Measurements from ENCODE around the gene EFCAB5.
"Not testable (repeated sequence)": the region's sequence is repeated elsewhere in the genome, so short reads cannot be mapped to it uniquely, and the experiment has no call there.

The EFCAB5 gene

DNA sequence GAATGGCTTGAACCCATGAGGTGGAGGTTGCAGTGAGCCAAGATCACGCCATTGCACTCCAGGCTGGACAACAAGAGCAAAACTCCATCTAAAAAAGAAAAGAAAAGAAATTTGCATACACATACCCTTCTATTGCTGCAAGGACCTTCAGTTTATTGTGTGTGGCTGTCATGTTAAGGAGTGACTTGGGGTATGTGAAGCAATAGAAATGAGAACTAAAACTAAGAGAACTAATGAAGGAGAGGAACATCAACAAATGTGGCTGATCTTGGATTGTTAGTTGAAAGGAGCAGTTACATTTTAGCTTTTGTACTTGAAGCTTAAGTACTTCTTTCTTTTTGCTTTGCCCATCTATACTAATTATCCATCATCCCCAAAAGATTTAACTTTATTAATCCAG, 162.5 kb downstream of the EFCAB5 start:
- DNase-seq, result no peak

DNA sequence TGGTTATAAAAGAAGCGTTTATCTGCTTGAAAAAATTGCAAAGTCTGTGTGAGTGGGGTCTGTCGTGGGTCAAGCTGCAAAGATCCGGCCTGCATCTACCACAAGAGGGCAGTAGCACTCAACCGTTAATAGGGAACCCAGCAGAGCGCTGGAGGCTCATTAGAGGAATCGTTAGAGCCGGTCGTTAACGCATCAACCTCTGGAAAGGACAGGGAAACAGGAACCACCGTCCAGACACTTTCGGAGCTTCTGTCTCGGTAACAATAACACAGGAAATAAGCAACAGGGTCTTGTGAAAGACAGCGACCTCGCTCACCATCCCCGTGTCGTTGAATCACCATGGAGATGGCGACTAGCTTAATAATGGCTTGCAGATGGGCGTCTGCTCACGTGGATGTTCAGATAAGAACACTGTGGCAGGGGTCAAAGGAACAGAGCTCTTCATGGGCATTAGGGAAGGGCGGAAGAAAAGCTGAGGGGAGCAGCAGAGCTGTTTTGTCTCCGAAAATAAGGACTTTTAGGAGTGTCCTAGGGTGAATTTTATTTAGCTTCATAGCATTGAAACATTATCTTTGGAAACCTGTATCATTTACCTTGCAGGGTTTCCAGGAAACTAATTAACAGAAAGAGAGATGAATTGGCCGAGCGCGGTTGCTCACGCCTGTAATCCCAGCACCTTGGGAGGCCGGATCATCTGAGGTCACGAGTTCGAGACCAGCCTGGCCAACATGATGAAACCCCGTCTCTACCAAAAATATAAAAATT, 163.3 kb downstream of the EFCAB5 start:
- DNase-seq, result peak; percentile 40 to 79

GRCh38 chr17:30112794-30113193, 171.4 kb downstream of the EFCAB5 start:
- DNase-seq, result no peak

DNA sequence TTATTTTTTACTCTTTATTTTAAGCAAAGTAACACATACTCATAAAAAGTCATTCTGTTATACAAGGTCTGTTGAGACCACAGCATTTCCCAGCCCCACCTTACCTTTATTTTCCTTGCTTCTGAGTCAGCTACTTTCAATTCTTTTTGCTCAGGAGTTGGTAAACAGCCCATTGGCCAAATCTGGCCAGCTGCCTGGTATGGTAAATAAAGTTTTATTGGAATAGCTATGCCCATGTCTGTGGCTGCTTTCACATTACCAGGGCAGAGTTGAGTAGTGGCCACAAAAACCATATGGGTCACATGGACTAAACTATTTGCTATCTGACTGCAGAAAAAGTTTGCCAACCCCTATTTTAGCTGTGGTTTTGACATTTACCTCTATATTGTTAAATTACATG, 171.8 kb downstream of the EFCAB5 start:
- no peak for DNase-seq

- no peak for DNase-seq
These were observed 174.9 kb downstream of the EFCAB5 start for GRCh38 chr17:30116345-30116660.

DNA sequence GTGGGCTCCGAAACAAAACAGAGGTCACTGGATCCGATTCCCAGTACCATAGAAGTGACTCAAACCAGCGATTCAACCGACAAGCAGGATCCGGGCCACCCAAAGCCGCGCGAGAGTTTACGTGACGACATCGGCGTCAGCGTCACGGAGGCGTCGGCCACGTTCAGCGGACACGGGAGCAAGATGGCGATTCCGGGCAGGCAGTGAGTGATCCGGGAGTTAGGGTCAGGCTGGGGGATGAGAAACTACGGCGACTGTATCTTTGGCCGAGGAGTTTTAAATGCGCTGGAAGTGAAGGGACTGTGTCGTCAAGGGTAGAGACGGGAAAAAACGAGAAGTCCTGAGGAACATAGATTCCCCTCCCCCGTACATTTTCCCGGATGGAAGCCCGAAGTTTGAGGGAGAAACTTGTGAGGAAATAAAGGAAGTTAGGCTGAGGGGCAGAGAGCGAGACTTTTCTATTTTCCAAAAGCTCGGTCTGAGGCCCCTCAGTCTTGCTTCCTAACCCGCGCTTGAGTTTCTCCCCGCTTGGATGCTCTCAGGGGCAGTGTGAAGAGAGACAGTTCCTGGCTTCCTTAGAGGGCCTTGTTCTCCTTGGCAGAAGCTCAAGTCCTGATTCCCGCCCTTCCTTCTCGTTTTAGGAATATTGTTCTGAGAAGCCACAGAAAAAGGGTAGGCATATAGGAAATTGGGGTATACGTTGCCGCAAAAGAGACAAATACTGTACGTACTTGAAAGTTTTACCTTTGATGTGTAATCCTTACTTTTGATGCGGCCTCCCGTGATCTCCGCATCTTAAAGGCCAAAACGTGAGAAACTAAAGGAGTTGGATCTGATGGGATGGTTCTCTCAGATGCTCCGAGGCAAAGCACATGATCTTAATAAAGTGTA, 175.5 kb downstream of the EFCAB5 start, which contains the start of gene NSRP1:
TSS of gene NSRP1 (plus strand) at position 156 of the 891 bp plus-strand sequence. CDS start at position 184, 28 bp downstream.
- peak; percentile 93 to 96 for DNase-seq

- peak in 1 of 2 experiments; percentile 8 for DNase-seq
These were observed 176.2 kb downstream of the EFCAB5 start for GRCh38 chr17:30117675-30118081.

DNA sequence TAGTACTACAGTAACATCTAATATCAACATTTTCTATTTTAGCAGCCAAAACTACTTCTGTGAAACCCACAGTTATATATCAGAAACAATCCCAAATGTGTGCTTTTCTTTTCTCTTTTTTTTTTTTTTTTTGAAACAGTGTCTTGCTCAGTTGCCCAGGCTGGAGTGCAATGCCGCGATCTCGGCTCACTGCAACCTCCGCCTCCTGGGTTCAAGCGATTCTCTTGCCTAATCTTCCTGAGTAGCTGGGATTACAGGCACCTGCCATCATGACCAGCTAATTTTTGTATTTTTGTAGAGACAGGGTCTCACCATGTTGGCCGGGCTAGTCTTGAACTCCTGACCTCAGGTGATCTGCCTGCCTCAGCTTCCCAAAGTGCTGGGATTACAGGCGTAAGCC, 177.2 kb downstream of the EFCAB5 start:
- not testable (repeated sequence) for DNase-seq

GRCh38 chr17:30124273-30124796, 182.9 kb downstream of the EFCAB5 start:
- no peak for DNase-seq

DNA sequence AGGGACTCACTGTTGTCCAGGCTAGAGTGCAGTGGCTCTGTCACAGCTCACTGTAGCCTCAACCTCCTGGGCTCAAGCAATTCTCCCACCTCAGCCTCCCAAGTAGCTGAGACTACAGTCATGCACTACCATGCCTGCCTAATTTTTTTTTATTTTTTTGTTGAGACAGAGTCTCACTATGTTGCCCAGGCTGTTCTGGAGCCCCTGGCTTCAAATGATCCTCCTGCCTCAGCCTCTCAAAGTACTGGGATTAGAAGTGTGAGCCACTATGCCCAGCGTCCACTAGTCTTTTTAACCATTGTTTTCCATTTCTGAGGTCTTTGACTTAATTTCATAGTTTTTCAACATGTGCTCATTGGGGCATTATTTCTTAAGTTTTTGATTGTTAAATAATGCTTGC, 188.7 kb downstream of the EFCAB5 start:
- no peak for DNase-seq

- peak in 1 of 2 experiments; percentile 10 for DNase-seq
These were observed 191.2 kb downstream of the EFCAB5 start for GRCh38 chr17:30132615-30133014.

GRCh38 chr17:30133197-30133596, 191.8 kb downstream of the EFCAB5 start:
- DNase-seq, result no peak

DNA sequence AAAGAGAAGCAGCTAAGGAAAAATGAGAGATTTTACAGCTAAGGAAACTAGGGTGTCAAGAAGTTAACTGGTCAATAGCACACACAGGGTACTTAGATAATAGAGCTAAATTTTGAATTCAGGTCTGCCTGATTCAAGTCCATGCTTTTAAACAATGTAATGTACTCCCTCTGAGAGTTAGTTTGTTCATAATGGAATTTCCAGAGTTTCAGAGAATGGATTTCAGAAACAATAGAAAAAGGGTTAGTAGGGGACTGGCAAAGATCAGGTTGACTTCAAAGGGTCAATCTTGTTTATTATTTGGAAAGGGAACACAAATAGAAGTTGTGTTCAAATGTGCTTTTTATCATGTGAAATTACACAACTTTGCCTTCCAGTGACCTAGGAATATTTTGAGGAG, 193.1 kb downstream of the EFCAB5 start:
- DNase-seq, result no peak

- no peak for DNase-seq
These were observed 195.7 kb downstream of the EFCAB5 start for GRCh38 chr17:30137158-30137557.

DNA sequence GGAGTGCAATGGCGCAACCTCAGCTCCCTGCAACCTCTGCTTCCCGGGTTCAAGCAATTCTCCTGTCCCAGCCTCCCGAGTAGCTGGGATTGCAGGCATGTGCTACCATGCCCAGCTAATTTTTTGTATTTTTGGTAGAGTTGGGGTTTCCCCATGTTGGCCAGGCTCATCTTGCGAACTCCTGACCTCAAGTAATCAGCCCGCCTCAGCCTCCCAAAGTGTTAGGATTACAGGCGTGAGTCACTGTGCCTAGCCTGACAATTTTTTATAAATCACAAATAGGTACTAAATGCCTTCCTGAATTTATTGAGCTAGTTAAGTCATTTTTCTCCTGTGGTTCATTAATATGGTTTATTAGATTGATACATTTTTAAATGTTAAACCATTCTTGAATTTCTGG, 206.4 kb downstream of the EFCAB5 start:
- DNase-seq, result not testable (repeated sequence)

DNA sequence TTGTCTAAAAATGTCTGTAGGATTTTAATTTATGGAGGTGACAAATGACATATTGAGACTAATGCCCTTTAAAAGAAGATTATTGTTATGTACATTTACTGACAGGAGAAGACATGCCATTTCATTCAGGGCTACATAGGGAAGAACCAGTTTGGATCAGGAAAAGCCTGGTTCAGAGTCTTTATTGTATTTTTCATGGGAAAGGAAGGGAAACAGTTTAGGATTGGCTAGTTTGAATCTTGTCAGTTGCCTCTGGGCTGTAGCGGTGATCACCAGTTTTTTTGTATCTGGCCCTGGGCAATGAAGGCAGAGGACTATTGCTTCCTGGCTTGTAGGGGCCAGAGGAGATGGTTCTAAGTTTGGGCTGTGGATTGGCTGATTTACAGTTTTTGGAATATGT, 206.9 kb downstream of the EFCAB5 start:
- no peak for DNase-seq

- no peak for DNase-seq
These were observed 210.0 kb downstream of the EFCAB5 start for GRCh38 chr17:30151471-30151870.

- DNase-seq, result no peak
These were observed 212.0 kb downstream of the EFCAB5 start for GRCh38 chr17:30153463-30153862.

- DNase-seq, result no peak
These were observed 214.0 kb downstream of the EFCAB5 start for GRCh38 chr17:30155389-30155788.
